ENCODE results near the gene NUMB. TPM values are rescaled to one million over a fixed set of nuclear protein-coding genes. Genes with fewer than 3 reads are reported as not detected.

The NUMB gene
- total RNA-seq, 4 donors from 2014 or later: 42.4 to 63.5 (median 51.0) TPM

DNA sequence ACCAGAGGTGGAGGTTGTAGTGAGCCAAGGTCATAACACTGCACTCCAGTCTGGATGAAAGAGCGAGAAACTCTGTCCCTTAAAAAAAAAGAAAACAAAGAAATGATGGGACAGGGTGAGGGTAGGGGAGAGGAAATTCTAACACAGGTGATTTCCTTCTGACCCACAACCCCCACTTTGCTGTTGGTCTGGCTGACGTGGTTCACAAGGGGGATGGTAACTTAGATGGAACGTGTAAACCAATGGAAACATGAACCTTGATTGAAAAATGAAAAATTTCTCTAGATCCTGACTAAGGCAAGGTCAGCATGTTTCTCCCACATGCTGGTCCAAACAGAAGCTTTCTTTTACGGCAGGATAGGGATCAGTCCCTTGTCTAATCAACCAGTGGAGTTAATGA, 16.6 kb upstream of the NUMB start:
- TF ChIP-seq POLR2AphosphoS5 (IDR thresholded peaks at IDR 0.05): no peak
- no peak for TF ChIP-seq CTCF (IDR thresholded peaks at IDR 0.05)
- no peak for TF ChIP-seq POLR2A (IDR thresholded peaks at IDR 0.05)
- TF ChIP-seq EP300 (IDR thresholded peaks at IDR 0.05): no peak
- Histone ChIP-seq H3K9me3 (no peaks in the 10 kb centered on the region), H3K36me3 (no peaks in the 10 kb centered on the region), H3K4me3 (no peak overlapping the region), H3K27me3 (no peaks in the 10 kb centered on the region), H3K27ac (no peak overlapping the region), H3K4me1 (no peaks in the 10 kb centered on the region)
- 25 to 49% methylated on average over 3 to 4 of the region's 4 CpGs for WGBS, 2 donors (ENCODE audit: low coverage in 1 of 2)
- no peak for ATAC-seq

DNA sequence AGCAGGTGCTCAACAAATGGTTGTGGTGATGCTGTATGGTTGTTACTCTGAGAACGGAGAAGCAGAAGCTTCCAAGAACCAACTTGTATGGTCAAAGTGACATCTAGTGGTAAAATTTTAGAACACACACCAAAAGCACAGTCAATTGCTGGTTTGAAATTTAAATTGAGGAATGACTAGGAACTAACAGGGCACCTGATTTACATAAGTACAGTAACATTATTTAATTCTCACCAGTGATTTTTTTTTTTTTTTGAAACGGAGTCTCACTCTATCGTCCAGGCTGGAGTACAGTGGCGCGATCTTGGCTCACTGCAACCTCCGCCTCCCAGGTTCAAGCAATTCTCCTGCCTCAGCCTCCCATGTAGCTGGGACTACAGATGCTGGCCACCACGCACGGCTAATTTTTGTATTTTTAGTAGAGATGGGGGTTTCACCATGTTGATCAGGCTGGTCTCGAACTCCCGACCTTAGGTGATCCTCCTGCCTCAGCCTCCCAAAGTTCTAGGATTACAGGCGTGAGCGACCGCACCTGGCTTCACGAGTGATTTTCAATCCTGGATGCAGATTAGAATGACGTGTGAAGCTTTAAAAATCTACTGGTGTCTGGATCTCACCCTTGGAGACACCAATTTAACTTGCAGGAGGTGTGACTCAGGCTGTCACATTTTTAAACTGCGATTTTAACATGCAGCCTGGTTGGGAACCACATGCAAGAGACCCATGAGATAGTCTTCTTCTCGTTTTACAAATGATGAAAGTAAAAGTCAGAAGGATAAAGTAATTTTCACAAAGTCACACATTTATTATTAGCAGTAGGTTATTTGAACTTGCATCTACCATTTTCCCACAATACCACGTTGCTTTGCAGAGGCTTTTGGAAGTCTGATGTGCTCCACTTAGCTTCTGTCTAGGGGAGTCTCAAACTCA, 14.1 kb upstream of the NUMB start:
- no peaks in the 10 kb centered on the region for H3K9me3 ChIP-seq
- 28 to 55% methylated on average over 8 to 16 of the region's 18 CpGs for WGBS, 2 donors (ENCODE audit: low coverage in 1 of 2)
- no peak overlapping the region for H3K27ac ChIP-seq
- no peak overlapping the region for H3K4me3 ChIP-seq
- ATAC-seq: peak; percentile 51
- H3K36me3 ChIP-seq: no peaks in the 10 kb centered on the region
- H3K4me1 ChIP-seq: no peaks in the 10 kb centered on the region
- H3K27me3 ChIP-seq: no peaks in the 10 kb centered on the region
- TF ChIP-seq EP300 (IDR thresholded peaks at IDR 0.05): no peak
- TF ChIP-seq CTCF (IDR thresholded peaks at IDR 0.05): peak; percentile 63 to 86 (median 82)
- no peak for TF ChIP-seq POLR2A (IDR thresholded peaks at IDR 0.05)

DNA sequence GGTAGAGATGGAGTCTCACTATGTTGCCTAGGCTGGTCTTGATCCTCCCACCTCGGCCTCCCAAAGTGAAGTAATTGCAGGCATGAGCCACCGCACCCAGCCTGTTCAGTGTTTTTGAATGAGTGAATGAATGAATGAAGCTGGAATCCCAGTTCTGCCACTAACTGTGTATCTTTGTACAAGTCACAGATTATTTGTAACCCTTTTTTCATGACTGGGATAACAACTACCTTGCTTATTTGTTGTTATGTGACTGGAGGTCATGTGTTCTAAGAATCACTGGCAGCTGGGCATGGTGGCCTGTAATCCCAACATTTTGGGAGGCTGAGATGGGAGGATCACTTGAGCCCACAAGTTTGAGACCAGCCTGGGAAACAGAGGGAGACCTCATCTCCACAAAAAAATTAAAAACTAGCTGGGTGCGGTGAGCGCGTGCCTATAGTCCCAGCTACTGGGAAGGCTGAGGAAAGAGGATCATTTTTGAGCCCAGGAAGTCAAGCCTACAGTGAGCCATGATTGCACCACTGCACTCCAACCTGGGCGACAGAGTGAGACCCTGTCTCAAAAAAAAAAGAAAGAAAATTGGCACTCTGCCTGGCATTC, 13.3 kb upstream of the NUMB start:
- no peaks in the 10 kb centered on the region for H3K4me1 ChIP-seq

GRCh38 chr14:73468828-73469375, 10.6 kb upstream of the NUMB start:
- no peak for ATAC-seq
- WGBS, 2 donors (ENCODE audit: low coverage in 1 of 2): 96 to 97% methylated on average over 3 of the region's 3 CpGs
- H3K4me1 ChIP-seq: peaks cover 5 to 25% (median 9%) of the 10 kb centered on the region in 3 donors

More for the DNA sequence above, 13.3 kb upstream of the NUMB start:
- Histone ChIP-seq H3K27me3 (no peaks in the 10 kb centered on the region), H3K9me3 (no peaks in the 10 kb centered on the region), H3K27ac (no peak overlapping the region), H3K4me3 (no peak overlapping the region), H3K36me3 (no peaks in the 10 kb centered on the region)
- TF ChIP-seq POLR2AphosphoS5 (IDR thresholded peaks at IDR 0.05): no peak
- no peak for TF ChIP-seq CTCF (IDR thresholded peaks at IDR 0.05)
- TF ChIP-seq POLR2A (IDR thresholded peaks at IDR 0.05): no peak
- no peak for TF ChIP-seq EP300 (IDR thresholded peaks at IDR 0.05)
- 67 to 72% methylated on average over 5 to 6 of the region's 6 CpGs for WGBS, 2 donors (ENCODE audit: low coverage in 1 of 2)
- ATAC-seq: no peak

More at GRCh38 chr14:73468828-73469375, 10.6 kb upstream of the NUMB start:
- Histone ChIP-seq H3K4me3 (no peak overlapping the region), H3K27ac (no peak overlapping the region), H3K9me3 (no peaks in the 10 kb centered on the region), H3K36me3 (no peaks in the 10 kb centered on the region), H3K27me3 (no peaks in the 10 kb centered on the region)
- TF ChIP-seq EP300 (IDR thresholded peaks at IDR 0.05) (no peak), CTCF (IDR thresholded peaks at IDR 0.05) (no peak), POLR2AphosphoS5 (IDR thresholded peaks at IDR 0.05) (no peak), POLR2A (IDR thresholded peaks at IDR 0.05) (no peak)
